GM21528 (cell line): ENCODE results near the gene PYGL.
"Not testable (repeated sequence)": the region's sequence is repeated elsewhere in the genome, so short reads cannot be mapped to it uniquely, and the experiment has no call there.

ENCODE experiments used
- ATAC-seq: cut with Tn5 transposase; IDR thresholded peaks from one replicate; pipeline ENCODE4 v1.9.1; 2021; ENCODE audit warnings: mild to moderate bottlenecking, moderate library complexity; ENCODE audit not compliant: unreplicated experiment, low FRiP score

PYGL gene

DNA sequence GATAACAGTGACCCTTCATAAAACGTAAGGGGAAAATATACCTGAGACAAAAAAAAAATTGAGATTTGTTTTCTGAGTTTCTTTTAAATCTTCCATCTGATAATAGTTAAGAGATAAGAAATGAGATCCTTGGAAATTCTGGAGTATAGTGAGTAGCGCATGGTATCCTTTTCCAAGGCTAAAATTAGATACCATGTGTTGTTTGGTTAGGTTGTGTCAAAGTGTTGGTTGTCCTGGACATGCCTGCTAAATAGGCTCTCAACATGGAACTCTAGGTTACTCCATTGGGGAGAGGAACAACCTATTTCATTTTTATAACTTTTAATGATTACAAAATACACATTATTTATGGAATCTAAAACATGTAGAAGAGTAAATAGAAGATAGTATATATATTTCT lies 14.8 kb downstream of the PYGL start:
- ATAC-seq, result no peak

- no peak for ATAC-seq
These were observed 16.2 kb downstream of the PYGL start for GRCh38 chr14:50928002-50928635.

- no peak for ATAC-seq
These were observed 17.4 kb downstream of the PYGL start for GRCh38 chr14:50926851-50927386.

- no peak for ATAC-seq
These were observed 19.4 kb downstream of the PYGL start for GRCh38 chr14:50924843-50925242.

- ATAC-seq, result no peak
These were observed 20.0 kb downstream of the PYGL start for GRCh38 chr14:50924236-50924635.

DNA sequence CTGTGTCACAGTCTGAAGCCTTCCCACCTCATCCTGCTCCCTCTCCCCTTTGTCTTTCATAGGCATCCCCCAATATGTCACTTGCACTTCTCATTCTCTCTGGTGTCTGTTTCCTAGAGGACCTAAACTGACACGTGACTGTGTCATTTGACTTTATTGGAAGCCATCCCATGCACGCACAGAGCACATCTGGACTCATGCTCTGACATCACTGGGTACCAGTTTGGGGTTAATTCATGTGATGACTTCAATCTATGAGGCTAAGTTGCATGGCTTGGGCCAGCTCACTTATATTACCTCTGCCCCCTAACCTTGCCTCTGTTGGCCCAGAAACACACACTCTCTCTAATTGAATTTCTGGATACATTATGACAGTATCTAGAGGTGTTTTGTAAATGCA lies 21.5 kb downstream of the PYGL start:
- no peak for ATAC-seq

DNA sequence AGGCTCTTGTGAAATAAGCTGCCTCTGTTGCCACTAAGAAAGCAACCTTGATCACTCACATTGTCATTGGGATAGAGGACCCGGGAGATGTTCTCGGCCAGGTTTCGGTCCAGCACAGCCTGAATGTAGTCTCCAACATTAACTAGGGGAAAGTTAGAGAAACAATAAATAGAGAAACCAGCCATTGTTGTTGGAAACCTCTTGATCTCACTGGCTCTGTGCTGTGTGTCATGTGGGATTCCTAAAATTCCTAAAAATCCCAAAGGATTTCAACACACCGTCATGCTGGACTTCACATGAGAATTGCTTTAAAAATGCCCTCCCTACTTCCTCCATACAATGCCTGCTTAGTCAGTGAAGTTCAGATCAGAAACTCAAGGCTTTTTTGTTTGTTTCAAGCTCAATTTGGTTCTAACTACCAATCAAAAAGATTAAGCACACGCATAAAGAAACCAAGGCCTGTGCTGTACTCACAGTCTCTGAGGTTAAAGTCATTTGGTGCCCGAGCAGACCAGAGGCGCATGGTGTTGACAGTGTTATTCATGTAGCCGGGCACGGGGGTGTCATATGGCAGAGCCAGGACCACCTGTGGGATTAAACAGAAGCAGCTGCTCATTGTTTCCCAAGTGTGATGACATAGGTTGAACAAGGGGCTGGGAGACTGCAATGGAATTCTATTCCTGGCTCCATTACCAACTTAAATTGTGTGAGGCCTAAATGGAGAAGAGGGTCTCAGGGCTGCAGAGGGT lies 23.6 kb downstream of the PYGL start:
- no peak for ATAC-seq

DNA sequence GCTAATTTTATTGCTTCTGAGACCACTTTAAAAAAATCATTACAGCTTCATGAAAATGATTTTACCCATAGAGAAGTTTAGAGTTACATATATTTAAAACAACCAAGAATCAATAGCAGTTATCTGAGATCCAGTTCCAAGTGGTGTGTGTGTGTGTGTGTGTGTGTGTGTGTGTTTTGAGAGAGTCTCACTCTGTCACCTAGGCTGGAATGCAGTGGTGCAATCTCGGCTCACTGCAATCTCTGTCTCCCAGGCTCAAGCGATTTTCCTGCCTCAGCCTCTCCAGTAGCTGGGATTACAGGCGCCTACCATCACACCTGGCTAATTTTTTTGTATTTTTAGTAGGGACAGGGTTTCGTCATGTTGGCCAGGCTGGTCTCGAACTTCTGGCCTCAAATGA lies 24.8 kb downstream of the PYGL start:
- ATAC-seq, result not testable (repeated sequence)

DNA sequence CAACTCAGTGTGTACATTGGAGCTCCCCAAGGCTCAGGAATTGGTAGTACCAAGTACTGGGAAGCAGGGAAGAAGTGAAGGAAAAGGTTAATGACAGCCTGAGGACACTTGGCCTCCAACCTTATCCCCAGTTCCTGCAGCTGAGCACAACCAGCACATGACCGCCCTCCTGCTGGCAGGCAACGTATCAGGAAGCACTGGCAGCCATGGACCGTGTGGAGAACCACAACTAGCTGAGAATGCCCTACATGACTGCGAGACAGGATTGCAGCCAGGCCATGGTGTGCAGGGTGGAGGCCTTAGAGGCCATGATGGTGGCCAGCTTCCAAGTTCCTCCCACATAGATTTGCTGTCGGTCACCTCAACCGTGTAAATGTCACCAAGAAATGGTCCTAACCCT lies 26.8 kb downstream of the PYGL start:
- no peak for ATAC-seq

- ATAC-seq, result no peak
These were observed 33.5 kb downstream of the PYGL start for GRCh38 chr14:50910495-50911420.

DNA sequence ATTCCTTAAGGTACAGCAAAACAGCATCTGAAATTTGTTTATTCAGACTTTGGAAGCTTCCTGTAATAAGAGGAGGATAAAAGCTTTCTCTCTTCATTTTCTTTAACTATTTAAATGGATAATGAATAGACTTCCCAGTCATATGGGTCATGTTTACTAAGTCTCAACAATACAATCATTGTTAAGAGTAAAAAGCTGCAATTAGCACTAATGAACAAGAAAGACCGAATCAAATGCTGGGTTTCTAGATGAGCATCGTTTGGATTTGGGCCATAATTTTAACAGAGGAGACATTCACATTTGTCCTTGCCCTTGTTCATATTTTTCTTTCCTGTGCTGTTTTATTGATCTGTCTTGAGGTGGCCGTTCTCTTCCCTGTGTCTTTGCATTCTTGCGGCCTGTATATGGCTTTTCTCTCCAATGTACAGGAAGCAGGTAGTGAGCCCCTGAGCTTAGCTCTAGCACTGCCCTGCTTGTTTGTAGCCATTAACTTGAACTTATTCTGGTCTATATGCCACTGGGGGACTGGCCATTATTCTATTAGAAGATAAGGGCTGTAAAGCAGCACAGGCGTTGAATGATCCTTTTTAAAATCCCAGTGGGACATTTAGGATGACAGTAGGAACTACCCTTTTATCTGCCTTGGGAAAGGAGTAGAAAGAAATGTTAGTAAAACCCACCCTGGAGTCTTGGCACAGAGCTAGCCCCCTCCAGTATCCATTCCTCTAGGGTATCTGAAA lies 37.8 kb downstream of the PYGL start:
- ATAC-seq, result no peak

DNA sequence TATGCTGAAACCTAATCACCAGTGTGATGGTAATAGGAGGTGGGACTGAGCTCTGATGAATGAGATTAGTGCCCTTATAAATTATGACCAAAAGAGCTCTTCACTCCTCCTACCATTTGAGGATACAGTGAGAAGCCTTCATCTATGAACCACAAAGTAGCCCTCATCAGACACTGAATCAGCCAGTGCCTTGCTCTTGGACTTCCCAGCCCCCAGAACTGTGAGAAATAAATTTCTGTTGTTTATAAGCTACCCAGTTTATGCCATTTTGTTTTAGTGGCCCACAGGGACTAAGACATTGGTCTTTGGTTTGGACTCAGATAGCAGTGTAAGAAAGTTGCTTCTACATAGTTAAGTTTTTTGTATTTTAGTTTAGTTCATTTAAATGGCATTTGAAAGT lies 39.6 kb downstream of the PYGL start:
- ATAC-seq, result no peak

DNA sequence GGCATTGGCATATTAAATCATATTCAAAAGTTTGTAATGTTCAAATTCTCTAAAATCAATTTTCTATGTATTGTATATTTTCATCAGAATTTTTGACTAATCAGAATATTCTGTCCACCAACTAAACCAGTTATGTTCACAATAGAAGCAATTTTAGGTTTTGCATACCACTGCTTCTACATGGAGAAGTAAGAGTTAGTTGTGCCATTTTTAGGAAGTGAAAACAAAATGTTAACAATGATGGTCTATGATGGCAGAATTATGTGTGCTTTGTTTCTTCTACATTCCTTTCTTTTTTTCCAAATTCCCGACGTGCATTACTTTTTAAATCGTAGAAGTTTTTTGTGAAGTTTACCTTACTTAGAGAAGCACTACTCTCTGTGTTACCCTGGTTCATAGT lies 42.9 kb downstream of the PYGL start:
- no peak for ATAC-seq

GRCh38 chr14:50897658-50898175 lies 46.6 kb downstream of the PYGL start:
- ATAC-seq, result no peak

DNA sequence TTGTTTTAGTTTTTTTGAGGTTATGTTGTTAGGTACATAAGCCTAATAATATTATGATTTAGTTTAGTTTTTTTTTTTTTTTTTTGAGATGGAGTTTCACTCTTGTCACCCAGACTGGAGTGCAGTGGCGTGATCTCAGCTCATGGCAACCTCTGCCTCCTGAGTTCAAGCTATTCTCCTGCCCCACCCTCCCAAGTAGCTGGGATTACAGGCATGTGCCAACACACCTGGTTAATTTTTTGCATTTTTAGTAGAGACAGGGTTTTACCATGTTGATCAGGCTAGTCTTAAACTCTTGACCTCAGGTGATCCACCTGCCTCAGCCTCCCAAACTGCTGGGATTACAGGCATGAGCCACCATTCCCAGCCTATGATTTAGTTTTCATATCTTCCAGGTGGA lies 47.3 kb downstream of the PYGL start:
- ATAC-seq, result not testable (repeated sequence)

DNA sequence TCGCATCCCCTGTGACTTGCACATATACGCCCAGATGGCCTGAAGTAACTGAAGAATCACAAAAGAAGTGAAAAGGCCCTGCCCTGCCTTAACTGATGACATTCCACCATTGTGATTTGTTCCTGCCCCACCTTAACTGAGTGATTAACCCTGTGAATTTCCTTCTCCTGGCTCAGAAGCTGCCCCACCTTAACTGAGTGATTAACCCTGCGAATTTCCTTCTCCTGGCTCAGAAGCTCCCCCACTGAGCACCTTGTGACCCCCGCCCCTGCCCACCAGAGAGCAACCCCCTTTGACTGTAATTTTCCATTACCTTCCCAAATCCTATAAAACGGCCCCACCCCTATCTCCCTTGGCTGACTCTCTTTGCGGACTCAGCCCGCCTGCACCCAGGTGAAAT lies 47.9 kb downstream of the PYGL start:
- ATAC-seq, result not testable (repeated sequence)

DNA sequence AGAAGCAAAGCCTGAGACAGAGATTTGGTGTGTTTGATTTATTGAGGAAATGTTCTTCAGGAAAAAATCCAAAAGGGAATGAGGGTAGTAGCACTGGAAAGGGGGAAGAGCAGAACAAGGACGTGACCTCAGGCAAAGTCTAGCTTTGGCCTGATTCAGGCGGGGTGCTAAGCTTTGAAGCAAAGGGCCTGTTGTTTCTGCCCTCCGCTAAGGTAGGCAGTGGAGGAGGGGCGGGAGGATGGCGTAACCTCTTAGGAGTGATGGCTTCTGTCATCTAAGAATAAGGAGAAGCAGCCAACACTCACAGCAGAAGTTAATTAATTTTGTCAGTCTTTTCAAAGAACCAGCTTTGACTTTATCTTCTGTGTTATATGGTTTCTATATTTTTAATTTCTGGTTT lies 52.0 kb downstream of the PYGL start:
- no peak for ATAC-seq

DNA sequence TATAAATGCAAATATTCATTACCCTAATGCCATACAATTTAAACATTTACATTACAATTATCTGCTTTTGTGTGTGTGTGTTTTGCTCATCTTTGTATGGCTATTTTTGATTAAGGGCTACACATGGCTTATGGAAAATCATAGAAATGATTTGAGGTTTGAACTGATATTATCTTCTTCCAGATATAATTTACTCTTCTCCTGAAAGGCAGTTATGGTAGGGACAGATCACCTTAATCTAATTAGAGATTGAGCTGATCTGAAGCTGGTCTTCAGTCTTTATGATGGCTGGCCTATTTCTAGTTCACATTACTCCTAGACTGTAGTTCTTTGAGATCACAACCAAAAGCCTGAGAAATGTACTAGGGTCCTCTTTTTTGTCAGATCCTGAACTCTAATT lies 56.8 kb downstream of the PYGL start:
- ATAC-seq, result no peak

- no peak for ATAC-seq
These were observed 60.5 kb downstream of the PYGL start for GRCh38 chr14:50883827-50884197.
